SIG-M5 treated with dmso at 0.1 percent for 504 hours (cell line): ENCODE measurements around the gene GPC4.

Experiments used
- DNase-seq: peaks from one replicate; lab custom pipeline; 2025; ENCODE audit not compliant: unreplicated experiment; lab: John Stamatoyannopoulos, UW

The GPC4 gene

GRCh38 chrX:133415276-133416105, at the start of gene GPC4:
GPC4 (minus strand) TSS chrX:133415489; CDS start chrX:133414965, 524 bp downstream.
- DNase-seq = no peak

- no peak for DNase-seq
Measured at GRCh38 chrX:133461231-133461630, 45.9 kb upstream of the GPC4 start.

DNA sequence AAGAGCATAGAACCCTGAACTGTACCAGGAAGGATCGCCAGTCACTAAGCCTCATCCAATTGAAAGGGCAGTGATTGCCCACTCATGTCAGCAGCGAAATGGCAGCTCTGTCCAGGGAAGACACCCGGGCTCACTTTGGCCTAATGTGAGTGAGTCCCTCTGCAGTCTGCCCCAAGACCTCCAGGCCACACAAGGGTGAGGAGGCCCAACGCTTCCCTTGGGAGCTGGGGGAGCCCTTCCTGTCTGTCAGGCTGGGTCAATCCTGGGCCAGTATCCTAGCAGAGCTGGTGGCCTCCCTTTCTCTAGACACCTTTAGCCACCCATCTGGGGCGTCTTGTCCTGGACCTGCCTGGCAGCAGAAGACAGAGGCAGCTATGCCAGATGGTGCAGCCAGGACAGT, 39.6 kb upstream of the GPC4 start:
- DNase-seq = no peak

- DNase-seq = no peak
Measured at GRCh38 chrX:133454491-133454914, 39.2 kb upstream of the GPC4 start.

GRCh38 chrX:133448512-133449076, 33.3 kb upstream of the GPC4 start:
- no peak for DNase-seq

- no peak for DNase-seq
Measured at GRCh38 chrX:133444952-133445831, 29.9 kb upstream of the GPC4 start.

DNA sequence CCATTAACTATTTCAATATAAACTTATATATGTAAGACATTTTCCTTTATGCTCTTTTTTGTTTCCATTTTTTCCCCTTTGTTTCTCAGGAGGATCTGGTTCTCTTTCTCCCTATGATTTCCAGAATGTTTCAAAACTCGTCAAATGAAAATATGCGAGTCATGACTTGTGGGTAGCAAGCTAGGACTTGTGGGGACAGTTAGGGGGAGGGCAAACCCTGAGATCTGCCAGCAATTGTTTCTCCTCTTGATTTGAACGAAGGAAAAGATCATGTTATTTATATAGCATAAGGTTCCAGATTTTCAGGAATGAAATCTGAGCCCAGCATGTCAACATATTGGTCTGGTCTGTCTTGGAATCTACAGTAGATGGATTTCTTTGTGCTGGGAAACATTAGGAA, 28.9 kb upstream of the GPC4 start:
- DNase-seq = no peak

GRCh38 chrX:133440797-133441163, 25.5 kb upstream of the GPC4 start:
- no peak for DNase-seq

DNA sequence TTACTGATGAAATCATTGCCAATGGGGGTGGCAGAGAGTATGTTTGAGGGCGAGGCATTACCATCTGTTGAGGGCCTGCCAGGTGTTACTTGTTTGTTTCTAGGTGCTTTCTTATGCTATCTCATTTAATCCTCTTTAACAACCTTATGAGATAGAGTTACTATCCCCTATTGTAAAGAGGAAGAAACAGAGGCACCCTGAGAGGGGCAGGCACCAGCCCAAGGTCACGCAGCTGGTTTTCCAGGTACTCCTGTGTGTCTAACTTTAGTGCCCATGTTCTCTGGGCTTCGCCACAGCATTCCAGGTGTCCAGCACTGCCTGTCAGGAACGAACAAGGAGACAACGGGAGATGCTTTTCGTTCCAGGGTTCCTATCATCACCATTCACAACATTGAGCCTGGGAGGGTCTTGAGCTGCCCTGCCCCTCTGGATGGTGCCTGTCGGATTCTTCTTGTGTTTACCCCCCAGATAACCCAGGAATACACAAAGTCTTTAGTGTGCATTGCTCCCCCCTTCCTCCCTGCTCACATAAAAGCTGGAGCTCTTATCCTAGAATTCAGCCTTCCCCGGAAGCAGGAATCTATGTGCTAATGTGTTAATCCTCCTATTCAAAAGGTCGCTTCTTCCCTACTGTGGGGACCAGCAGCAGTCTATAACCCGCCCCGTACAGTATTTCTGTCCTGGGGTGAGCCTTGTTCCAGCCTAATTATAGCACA, 24.9 kb upstream of the GPC4 start:
- DNase-seq = no peak

GRCh38 chrX:133437766-133438165, 22.5 kb upstream of the GPC4 start:
- DNase-seq = no peak

GRCh38 chrX:133437356-133437755, 22.1 kb upstream of the GPC4 start:
- DNase-seq = no peak

- DNase-seq = no peak
Measured at GRCh38 chrX:133435544-133436124, 20.3 kb upstream of the GPC4 start.

DNA sequence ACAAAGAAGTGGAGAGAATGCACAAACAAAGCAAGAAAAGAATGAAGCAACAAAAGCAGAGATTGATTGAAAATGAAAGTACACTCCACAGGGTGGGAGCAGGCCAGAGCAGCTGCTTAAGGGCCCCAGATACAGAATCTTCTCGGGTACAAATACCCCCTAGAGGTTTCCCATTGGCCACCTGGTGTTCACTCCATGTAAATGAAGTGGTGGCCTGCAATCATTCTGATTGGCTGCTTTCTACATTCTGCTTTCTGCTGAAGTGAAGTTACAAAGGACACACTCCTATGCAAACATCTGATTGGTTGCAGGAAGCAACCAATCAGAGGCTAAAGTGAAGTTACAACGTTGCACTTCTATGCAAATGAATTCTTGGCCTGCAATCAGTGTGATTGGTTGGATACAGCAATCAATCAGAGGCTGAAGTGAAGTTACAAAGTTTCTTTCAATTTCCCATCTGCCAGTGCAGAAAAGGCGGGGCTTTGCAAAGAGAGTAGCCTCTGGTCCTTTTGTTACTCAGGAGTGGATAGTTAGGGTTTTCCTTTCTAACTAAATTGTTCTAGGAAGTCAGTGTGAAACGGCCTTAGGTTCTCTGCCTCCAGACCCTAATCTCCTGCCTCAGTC, 19.0 kb upstream of the GPC4 start:
- no peak for DNase-seq

GRCh38 chrX:133419911-133420310, 4.6 kb upstream of the GPC4 start:
- no peak for DNase-seq

GRCh38 chrX:133418588-133418987, 3.3 kb upstream of the GPC4 start:
- DNase-seq = no peak

GRCh38 chrX:133417364-133417763, 2.1 kb upstream of the GPC4 start:
- DNase-seq = no peak

DNA sequence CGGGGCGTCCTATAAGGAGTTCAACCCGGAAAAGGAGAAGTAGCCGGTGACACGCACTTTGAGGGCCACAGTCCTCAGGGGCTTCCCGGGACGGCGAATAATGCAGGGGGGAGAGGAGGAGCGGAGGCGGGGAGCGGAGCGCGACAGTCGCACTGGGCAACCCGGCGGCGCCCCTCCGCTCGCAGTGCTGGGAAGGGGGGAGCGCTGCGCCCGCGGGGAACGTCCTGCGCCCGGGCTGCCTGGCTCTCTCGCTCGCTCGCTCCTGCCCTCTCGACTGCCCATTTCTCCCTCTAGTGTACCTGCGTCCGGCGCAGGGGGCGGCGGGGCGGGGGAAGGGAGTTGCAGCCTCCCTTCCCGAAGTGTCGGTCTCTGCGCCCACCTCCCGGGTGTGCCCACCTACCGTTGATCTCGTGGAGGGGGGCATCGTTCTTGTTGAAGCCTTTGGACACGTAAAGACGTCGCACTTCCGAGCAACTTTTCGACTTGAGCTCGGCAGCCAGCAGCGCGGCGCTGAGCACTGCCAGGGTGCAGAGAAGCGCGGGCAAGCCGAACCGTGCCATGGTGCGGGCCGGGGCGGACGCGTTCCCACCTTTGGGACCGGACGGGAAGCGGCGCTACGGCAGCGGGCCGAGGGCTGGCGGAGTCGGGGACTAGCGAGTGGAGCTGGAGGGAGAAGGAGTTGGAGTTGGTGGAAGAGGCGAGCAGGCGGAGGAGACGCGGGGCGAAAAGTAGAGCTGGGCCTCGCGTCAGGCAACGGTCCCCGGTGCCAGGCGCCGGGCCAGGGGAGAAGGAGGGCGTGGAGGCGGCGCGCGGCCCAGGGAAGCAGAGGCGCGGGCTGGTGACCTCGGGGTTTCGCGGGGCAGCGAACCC, 648 bp downstream of the GPC4 start:
- DNase-seq = no peak

DNA sequence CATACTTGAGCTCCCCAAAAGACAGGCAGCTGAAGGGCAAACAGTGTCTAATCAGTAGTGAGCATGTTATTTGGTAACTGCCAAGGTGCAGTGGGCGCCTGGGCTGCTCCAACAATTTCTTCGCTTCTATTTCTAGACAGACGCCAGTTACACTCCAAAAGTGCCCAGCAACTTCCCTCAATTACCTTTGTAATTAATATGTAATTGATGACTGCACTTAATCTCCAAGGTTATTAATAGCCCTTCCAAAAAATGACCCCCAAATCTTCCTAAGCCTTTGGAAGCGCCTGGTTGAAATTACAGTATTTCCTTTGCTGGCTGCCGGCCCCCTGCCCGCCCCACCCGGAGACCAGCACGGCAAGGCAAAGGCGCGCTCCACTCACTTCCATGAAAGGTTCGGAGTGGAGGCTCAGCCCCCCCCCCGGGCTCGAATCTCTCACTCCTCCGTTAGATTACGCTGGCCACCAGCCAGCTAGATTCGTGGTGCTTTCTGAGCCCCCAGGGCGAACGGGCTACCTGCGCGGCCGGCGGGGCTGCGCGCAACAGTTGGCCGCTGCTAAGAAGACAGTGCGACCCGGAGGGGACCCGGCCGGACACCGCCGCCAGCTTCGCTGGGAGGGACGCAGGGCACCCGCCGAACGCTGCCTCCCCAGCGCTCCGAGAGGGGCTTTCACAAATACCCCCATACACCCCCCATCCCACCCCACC, 1.9 kb downstream of the GPC4 start:
- DNase-seq = no peak

GRCh38 chrX:133412665-133413064, 2.6 kb downstream of the GPC4 start:
- no peak for DNase-seq
